DND-41 (cell line): Measurements from ENCODE around the gene MALRD1.

ENCODE experiments used
- ATAC-seq: fragments of 200-7000 bp; cut with Tn5 transposase; 3 replicates; pipeline ENCODE4 v1.9.1; 2021; ENCODE audit warnings: low read depth; ENCODE audit not compliant: insufficient read depth
- DNase-seq: peaks from one replicate; pipeline ENCODE4 v3.0.0-alpha.2; 2020
- H2AFZ ChIP-seq: 2 replicates; pipeline ENCODE4 v1.6.0; 2012; ENCODE audit warnings: low read depth, low read length
- H3K27ac ChIP-seq: 2 replicates; pipeline ENCODE4 v1.5.1; 2012; ENCODE audit warnings: low read length, inconsistent platforms
- H3K27me3 ChIP-seq: fragments of 200-600 bp; sonication (generic); 2 replicates; pipeline ENCODE4 v1.6.0; 2012; ENCODE audit warnings: low read length, mild to moderate bottlenecking, inconsistent platforms; ENCODE audit not compliant: insufficient read depth, poor library complexity
- H3K36me3 ChIP-seq: 2 replicates; pipeline ENCODE4 v1.5.1; 2012; ENCODE audit warnings: low read length, inconsistent platforms; ENCODE audit not compliant: insufficient read depth
- H3K4me1 ChIP-seq: 2 replicates; pipeline ENCODE4 v1.5.1; 2012; ENCODE audit warnings: mild to moderate bottlenecking, low read length; ENCODE audit not compliant: insufficient read depth
- H3K4me2 ChIP-seq: 2 replicates; pipeline ENCODE4 v1.6.0; 2012; ENCODE audit warnings: mild to moderate bottlenecking, moderate library complexity, low read length, inconsistent platforms; ENCODE audit not compliant: insufficient read depth
- H3K4me3 ChIP-seq, 2 experiments: fragments of 200-600 bp in 1 of 2; shearing (Covaris generic) in 1 of 2; 2 replicates each; pipeline ENCODE4 v1.5.1; 2012 to 2016; ENCODE audit warnings: inconsistent platforms in 2 of 2, low read length in 2 of 2, mild to moderate bottlenecking in 2 of 2, low read depth in 1 of 2, moderate library complexity in 1 of 2
- H3K79me2 ChIP-seq: 2 replicates; pipeline ENCODE4 v1.6.0; 2012; ENCODE audit warnings: low read length, inconsistent platforms; ENCODE audit not compliant: insufficient read depth
- H3K9ac ChIP-seq: 2 replicates; pipeline ENCODE4 v1.6.0; 2012; ENCODE audit warnings: low read depth, mild to moderate bottlenecking, inconsistent platforms, low read length, moderate library complexity
- H3K9me3 ChIP-seq: 2 replicates; pipeline ENCODE4 v1.5.1; 2012; ENCODE audit warnings: low read length, moderate library complexity, mild to moderate bottlenecking, inconsistent platforms; ENCODE audit not compliant: insufficient read depth, severe bottlenecking
- H4K20me1 ChIP-seq: 2 replicates; pipeline ENCODE4 v1.6.0; 2012; ENCODE audit warnings: low read length; ENCODE audit not compliant: insufficient read depth
- EZH2 ChIP-seq: IDR thresholded peaks from 3 replicates; pipeline ENCODE4 v1.6.1; 2012; ENCODE audit warnings: borderline replicate concordance, low read depth, mild to moderate bottlenecking, moderate library complexity, low read length, inconsistent platforms; ENCODE audit not compliant: severe bottlenecking
- TF ChIP-seq, protein P1 (sequence below): IDR thresholded peaks from 2 replicates; pipeline ENCODE4 v1.5.1; 2012; ENCODE audit warnings: borderline replicate concordance, low read length, moderate library complexity, mild to moderate bottlenecking; ENCODE audit not compliant: poor library complexity, severe bottlenecking; ENCODE audit errors: extremely low read depth

MALRD1 gene

DNA sequence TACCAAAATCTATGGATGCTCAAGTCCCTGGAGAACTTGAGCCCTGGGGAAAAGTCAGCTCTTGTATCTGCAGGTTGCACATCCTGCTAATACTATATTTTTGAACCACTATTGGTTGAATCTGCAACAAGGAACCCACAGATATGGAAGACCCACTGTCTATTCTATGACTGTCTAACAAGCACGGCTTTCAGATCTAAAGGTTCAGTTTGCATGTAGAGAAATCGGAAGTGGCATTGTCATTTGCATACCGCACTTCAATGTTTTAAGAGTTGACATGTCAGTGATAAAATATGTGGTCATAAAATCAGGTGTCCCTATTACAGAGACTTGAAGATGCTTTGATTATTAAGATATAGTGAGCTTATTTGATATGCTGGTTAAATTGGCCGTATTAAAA is 95.6 kb downstream of the MALRD1 start:
- no peak overlapping the region for H2AFZ ChIP-seq
- no peaks in the 10 kb centered on the region for H3K79me2 ChIP-seq
- no peak overlapping the region for H3K9ac ChIP-seq
- H3K4me3 ChIP-seq, result no peak overlapping the region
- no peaks in the 10 kb centered on the region for H3K27me3 ChIP-seq
- no peaks in the 10 kb centered on the region for H3K4me1 ChIP-seq
- TF ChIP-seq EZH2, result no peak
- TF ChIP-seq, protein P1, sequence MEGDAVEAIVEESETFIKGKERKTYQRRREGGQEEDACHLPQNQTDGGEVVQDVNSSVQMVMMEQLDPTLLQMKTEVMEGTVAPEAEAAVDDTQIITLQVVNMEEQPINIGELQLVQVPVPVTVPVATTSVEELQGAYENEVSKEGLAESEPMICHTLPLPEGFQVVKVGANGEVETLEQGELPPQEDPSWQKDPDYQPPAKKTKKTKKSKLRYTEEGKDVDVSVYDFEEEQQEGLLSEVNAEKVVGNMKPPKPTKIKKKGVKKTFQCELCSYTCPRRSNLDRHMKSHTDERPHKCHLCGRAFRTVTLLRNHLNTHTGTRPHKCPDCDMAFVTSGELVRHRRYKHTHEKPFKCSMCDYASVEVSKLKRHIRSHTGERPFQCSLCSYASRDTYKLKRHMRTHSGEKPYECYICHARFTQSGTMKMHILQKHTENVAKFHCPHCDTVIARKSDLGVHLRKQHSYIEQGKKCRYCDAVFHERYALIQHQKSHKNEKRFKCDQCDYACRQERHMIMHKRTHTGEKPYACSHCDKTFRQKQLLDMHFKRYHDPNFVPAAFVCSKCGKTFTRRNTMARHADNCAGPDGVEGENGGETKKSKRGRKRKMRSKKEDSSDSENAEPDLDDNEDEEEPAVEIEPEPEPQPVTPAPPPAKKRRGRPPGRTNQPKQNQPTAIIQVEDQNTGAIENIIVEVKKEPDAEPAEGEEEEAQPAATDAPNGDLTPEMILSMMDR, result no peak
- H3K36me3 ChIP-seq, result no peaks in the 10 kb centered on the region
- H3K27ac ChIP-seq, result no peak overlapping the region
- H3K9me3 ChIP-seq, result no peaks in the 10 kb centered on the region
- ATAC-seq (no peak), DNase-seq (no peak)
- H3K4me2 ChIP-seq, result no peak overlapping the region
- H4K20me1 ChIP-seq, result no peaks in the 10 kb centered on the region

DNA sequence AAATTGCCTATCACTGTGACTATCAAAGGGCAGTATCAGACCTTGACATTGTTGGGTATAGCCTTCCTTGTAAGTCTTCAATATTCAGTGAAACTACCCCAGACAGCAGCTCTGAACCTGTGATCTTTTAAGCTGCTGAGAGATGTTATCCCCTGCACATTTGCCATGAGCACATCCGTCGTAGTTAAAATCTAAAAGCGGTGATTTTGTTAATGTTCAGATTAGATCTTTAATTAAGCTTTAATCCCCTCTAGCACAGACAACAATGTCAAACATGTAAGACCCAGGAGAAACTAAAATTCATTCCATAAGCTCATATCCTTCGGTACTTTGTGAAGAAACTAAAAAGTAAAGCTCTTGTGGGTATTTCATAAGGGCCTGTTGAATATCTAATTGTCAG is 105.8 kb downstream of the MALRD1 start:
- no peak overlapping the region for H3K4me2 ChIP-seq
- ATAC-seq (no peak), DNase-seq (no peak)
- H3K9me3 ChIP-seq, result no peaks in the 10 kb centered on the region
- no peaks in the 10 kb centered on the region for H3K4me1 ChIP-seq
- no peaks in the 10 kb centered on the region for H3K27me3 ChIP-seq
- no peaks in the 10 kb centered on the region for H3K36me3 ChIP-seq
- no peak overlapping the region for H2AFZ ChIP-seq
- no peak overlapping the region for H3K9ac ChIP-seq
- H3K27ac ChIP-seq, result no peak overlapping the region
- TF ChIP-seq EZH2, result no peak
- TF ChIP-seq, protein P1, result no peak
- no peaks in the 10 kb centered on the region for H3K79me2 ChIP-seq
- H3K4me3 ChIP-seq, result no peak overlapping the region
- no peaks in the 10 kb centered on the region for H4K20me1 ChIP-seq

DNA sequence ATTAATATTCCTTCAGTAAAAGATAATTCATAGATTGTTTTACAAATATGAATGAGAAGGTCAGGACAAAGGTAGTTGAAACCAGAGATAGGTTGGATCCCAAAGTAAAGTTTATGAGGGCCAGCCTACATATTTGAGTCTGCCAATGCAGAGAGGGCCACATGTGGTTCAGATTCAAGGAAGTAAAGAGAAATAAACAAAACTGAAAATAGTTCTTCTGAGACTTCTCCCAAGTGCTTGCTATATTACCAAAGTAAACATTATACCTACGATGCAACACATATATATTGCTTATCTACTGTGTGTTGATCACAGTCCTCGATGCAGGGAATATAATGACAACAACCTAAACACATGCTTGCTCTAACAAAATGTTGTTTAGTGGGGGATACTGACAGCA is 109.8 kb downstream of the MALRD1 start:
- no peak overlapping the region for H2AFZ ChIP-seq
- TF ChIP-seq, protein P1, result no peak
- no peak for TF ChIP-seq EZH2
- ATAC-seq (no peak), DNase-seq (no peak)
- no peaks in the 10 kb centered on the region for H3K27me3 ChIP-seq
- H3K9me3 ChIP-seq, result no peaks in the 10 kb centered on the region
- H3K79me2 ChIP-seq, result no peaks in the 10 kb centered on the region
- H3K4me3 ChIP-seq, result no peak overlapping the region
- no peak overlapping the region for H3K9ac ChIP-seq
- H4K20me1 ChIP-seq, result no peaks in the 10 kb centered on the region
- H3K4me2 ChIP-seq, result no peak overlapping the region
- H3K4me1 ChIP-seq, result no peaks in the 10 kb centered on the region
- no peak overlapping the region for H3K27ac ChIP-seq
- H3K36me3 ChIP-seq, result no peaks in the 10 kb centered on the region

DNA sequence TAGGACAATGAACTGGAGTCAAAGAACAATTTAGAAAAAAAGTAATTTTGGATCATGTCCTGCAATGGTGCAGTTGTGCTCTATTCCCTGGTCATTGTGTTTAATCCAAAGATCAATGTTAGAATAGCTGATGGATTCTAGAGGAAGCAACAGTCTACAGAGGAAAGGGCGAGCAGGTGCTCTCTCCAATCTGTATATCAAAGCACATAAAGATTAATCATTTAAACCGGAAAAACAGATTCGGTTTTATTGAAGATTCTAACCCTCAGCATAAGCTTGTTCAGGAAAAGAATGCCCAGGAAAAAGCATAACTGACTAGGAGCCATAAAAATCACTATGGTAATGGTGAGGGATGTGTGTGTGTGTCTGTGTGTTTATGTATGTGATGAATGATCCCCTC is 110.3 kb downstream of the MALRD1 start:
- ATAC-seq, result no peak
- Histone ChIP-seq H3K4me2 (no peak overlapping the region), H4K20me1 (no peaks in the 10 kb centered on the region), H3K27me3 (no peaks in the 10 kb centered on the region), H3K9me3 (no peaks in the 10 kb centered on the region), H3K4me1 (no peaks in the 10 kb centered on the region), H2AFZ (no peak overlapping the region), H3K27ac (no peak overlapping the region), H3K9ac (no peak overlapping the region), H3K4me3 (no peak overlapping the region), H3K79me2 (no peaks in the 10 kb centered on the region), H3K36me3 (no peaks in the 10 kb centered on the region)
- DNase-seq, result no peak
- TF ChIP-seq, protein P1, result no peak
- TF ChIP-seq EZH2, result no peak
